Neural cell (in vitro differentiated cells): ENCODE data around the gene RSPRY1. TPM values are rescaled to one million over a fixed set of nuclear protein-coding genes. Genes with fewer than 3 reads are reported as not detected.

ENCODE experiments used
- H2AFZ ChIP-seq: fragments of 200-600, 300-800 bp; sonication (generic), shearing (Covaris generic); 2 replicates; pipeline ENCODE4 v1.6.0; 2014; ENCODE audit warnings: low read depth, mild to moderate bottlenecking, antibody characterized with exemption, low read length, moderate library complexity
- H3F3A ChIP-seq: fragments of 200-600 bp; shearing (Covaris generic); 2 replicates; pipeline ENCODE4 v1.6.1; 2016; ENCODE audit warnings: mild to moderate bottlenecking, moderate library complexity, mixed read lengths, antibody characterized with exemption, low read length; ENCODE audit not compliant: insufficient read depth, poor library complexity, severe bottlenecking
- H3K27ac ChIP-seq: fragments of 200-600, 300-800 bp; sonication (generic), shearing (Covaris generic); 2 replicates; pipeline ENCODE4 v1.5.1; 2014; ENCODE audit warnings: mild to moderate bottlenecking, low read length, moderate library complexity
- H3K27me3 ChIP-seq: fragments of 300-800, 200-600 bp; sonication (generic), shearing (Covaris generic); 2 replicates; pipeline ENCODE4 v1.6.0; 2014; ENCODE audit warnings: mild to moderate bottlenecking, low read depth, low read length, moderate library complexity; ENCODE audit not compliant: insufficient read depth
- H3K36me3 ChIP-seq: fragments of 300-800, 200-600 bp; sonication (generic), shearing (Covaris generic); 2 replicates; pipeline ENCODE4 v1.5.1; 2014; ENCODE audit warnings: mild to moderate bottlenecking, antibody characterized with exemption, low read length, moderate library complexity; ENCODE audit not compliant: insufficient read depth
- H3K4me2 ChIP-seq: fragments of 300-800, 200-600 bp; sonication (generic), shearing (Covaris generic); 2 replicates; pipeline ENCODE4 v1.6.0; 2014; ENCODE audit warnings: mild to moderate bottlenecking, low read length
- H3K4me3 ChIP-seq: fragments of 300-800, 200-600 bp; sonication (generic), shearing (Covaris generic); 2 replicates; pipeline ENCODE4 v1.5.1; 2014; ENCODE audit warnings: mild to moderate bottlenecking, low read length, moderate library complexity
- H3K79me2 ChIP-seq: fragments of 200-600 bp; shearing (Covaris generic); replicated peaks from 2 replicates; pipeline ENCODE4 v1.6.0; 2014; ENCODE audit warnings: mild to moderate bottlenecking, low read length, moderate library complexity; ENCODE audit not compliant: insufficient read depth
- H3K9ac ChIP-seq: fragments of 300-800, 200-600 bp; sonication (generic), shearing (Covaris generic); 2 replicates; pipeline ENCODE4 v1.6.1; 2016; ENCODE audit warnings: mild to moderate bottlenecking, low read length, mixed read lengths
- H3K9me2 ChIP-seq: fragments of 200-600 bp; shearing (Covaris generic); 2 replicates; pipeline ENCODE4 v1.6.1; 2016; ENCODE audit warnings: mild to moderate bottlenecking, low read length, mixed read lengths; ENCODE audit not compliant: insufficient read depth
- H3K9me3 ChIP-seq: fragments of 200-600, 300-800 bp; sonication (generic), shearing (Covaris generic); 2 replicates; pipeline ENCODE4 v1.6.1; 2016; ENCODE audit warnings: mild to moderate bottlenecking, mixed run types, low read length, moderate library complexity, mixed read lengths
- H4K20me1 ChIP-seq: fragments of 200-600 bp; shearing (Covaris generic); 2 replicates; pipeline ENCODE4 v1.6.1; 2016; ENCODE audit warnings: mild to moderate bottlenecking, mixed run types; ENCODE audit not compliant: insufficient read depth
- CTCF ChIP-seq: fragments of 450-650 bp; IDR thresholded peaks from 2 replicates; pipeline ENCODE4 v1.5.1; 2014; ENCODE audit warnings: antibody characterized with exemption, mild to moderate bottlenecking, moderate library complexity; ENCODE audit not compliant: poor library complexity, severe bottlenecking
- EP300 ChIP-seq: fragments of 450-650 bp; conservative IDR thresholded peaks from 2 replicates; pipeline ENCODE4 v1.6.1; 2014; ENCODE audit warnings: antibody characterized with exemption, mild to moderate bottlenecking, moderate library complexity; ENCODE audit not compliant: poor library complexity, severe bottlenecking
- EZH2 ChIP-seq: fragments of 200-600, 300-800 bp; shearing (Covaris generic), sonication (generic); IDR thresholded peaks from 2 replicates; pipeline ENCODE4 v1.6.1; 2014; ENCODE audit warnings: antibody characterized with exemption, low read length, borderline replicate concordance, mild to moderate bottlenecking; ENCODE audit not compliant: insufficient read depth, poor library complexity, severe bottlenecking
- MXI1 ChIP-seq: fragments of 450-650 bp; conservative IDR thresholded peaks from 2 replicates; pipeline ENCODE4 v1.6.1; 2014; ENCODE audit warnings: antibody characterized with exemption, mild to moderate bottlenecking; ENCODE audit not compliant: poor library complexity, severe bottlenecking
- POLR2AphosphoS5 ChIP-seq: IDR thresholded peaks from 2 replicates; pipeline ENCODE4 v1.6.1; 2012
- RAD21 ChIP-seq: fragments of 450-650 bp; conservative IDR thresholded peaks from 2 replicates; pipeline ENCODE4 v1.6.1; 2014; ENCODE audit warnings: antibody characterized with exemption, mild to moderate bottlenecking, moderate library complexity
- REST ChIP-seq: IDR thresholded peaks from 2 replicates; pipeline ENCODE4 v1.6.1; 2012; ENCODE audit warnings: borderline replicate concordance
- SMC3 ChIP-seq: fragments of 450-650 bp; conservative IDR thresholded peaks from 2 replicates; pipeline ENCODE4 v1.6.1; 2014; ENCODE audit warnings: antibody characterized with exemption, mild to moderate bottlenecking, moderate library complexity; ENCODE audit not compliant: poor library complexity
- TAF1 ChIP-seq: IDR thresholded peaks from 2 replicates; pipeline ENCODE4 v1.6.1; 2012; ENCODE audit warnings: low read depth
- polyA plus RNA-seq: library from polyadenylated mRNA; depleted of rRNA; stranded (reverse); fragments of >200 nt; gene quantifications from 2 replicates; pipeline ENCODE4 v1.2.3, GENCODE V29; 2014

Gene RSPRY1
- polyA plus RNA-seq, 1 donor from 2014 or later = 62.0 TPM

- Histone ChIP-seq H3K79me2 (peaks cover 97% of the 10 kb centered on the region), H3K9me3 (no peaks in the 10 kb centered on the region), H3K4me3 (no peak overlapping the region), H3K36me3 (no peaks in the 10 kb centered on the region), H3K27ac (no peak overlapping the region), H3K4me2 (no peak overlapping the region), H3K9me2 (no peaks in the 10 kb centered on the region), H2AFZ (no peak overlapping the region), H3F3A (no peaks in the 10 kb centered on the region), H3K9ac (no peak overlapping the region), H4K20me1 (no peaks in the 10 kb centered on the region), H3K27me3 (no peaks in the 10 kb centered on the region)
- TF ChIP-seq EZH2 (no peak), MXI1 (no peak), CTCF (no peak), TAF1 (no peak), REST (no peak), EP300 (no peak), RAD21 (no peak), SMC3 (no peak), POLR2AphosphoS5 (no peak)
Measured at GRCh38 chr16:57192146-57192545, 6.0 kb downstream of the RSPRY1 start.

GRCh38 chr16:57192720-57193486, 6.8 kb downstream of the RSPRY1 start:
- Histone ChIP-seq H3K79me2 (peaks cover 97% of the 10 kb centered on the region), H3K4me3 (no peak overlapping the region), H3F3A (no peaks in the 10 kb centered on the region), H3K9me2 (no peaks in the 10 kb centered on the region), H3K9ac (no peak overlapping the region), H3K4me2 (no peak overlapping the region), H3K27ac (no peak overlapping the region), H2AFZ (no peak overlapping the region), H3K9me3 (no peaks in the 10 kb centered on the region), H4K20me1 (no peaks in the 10 kb centered on the region), H3K27me3 (no peaks in the 10 kb centered on the region), H3K36me3 (no peaks in the 10 kb centered on the region)
- no peak for TF ChIP-seq MXI1
- no peak for TF ChIP-seq EZH2
- TF ChIP-seq REST = no peak
- no peak for TF ChIP-seq EP300
